HepG2 (cell line): ENCODE results near the gene CFAP61. TPM values are rescaled to one million over a fixed set of nuclear protein-coding genes. Genes with fewer than 3 reads are reported as not detected.

ENCODE experiments used
- DR1 ChIP-seq: sonication (generic); formaldehyde crosslinking; IDR thresholded peaks from 2 replicates; pipeline ENCODE4 v1.8.0; 2021; ENCODE audit warnings: mild to moderate bottlenecking, missing genetic modification reagents, inconsistent platforms
- ERF ChIP-seq: IDR thresholded peaks from 2 replicates; pipeline ENCODE4 v1.6.1; 2018; ENCODE audit warnings: missing biosample characterization, missing genetic modification reagents
- NRL ChIP-seq: sonication (generic); formaldehyde crosslinking; IDR thresholded peaks from 2 replicates; pipeline ENCODE4 v1.5.0; 2020; ENCODE audit warnings: missing genetic modification reagents, mild to moderate bottlenecking, moderate library complexity, borderline replicate concordance
- RELA ChIP-seq: sonication (generic); formaldehyde crosslinking; IDR thresholded peaks from 2 replicates; pipeline ENCODE4 v1.4.0; 2020; ENCODE audit warnings: missing genetic modification reagents
- RERE ChIP-seq: IDR thresholded peaks from 2 replicates; pipeline ENCODE4 v1.6.1; 2016; ENCODE audit warnings: low read depth, missing genetic modification reagents, missing compliant biosample characterization
- SMC3 ChIP-seq: IDR thresholded peaks from 2 replicates; pipeline ENCODE4 v1.6.1; 2011; ENCODE audit warnings: low read length, improper control_type of control experiment
- SNAI1 ChIP-seq: sonication (generic); formaldehyde crosslinking; IDR thresholded peaks from 2 replicates; pipeline ENCODE4 v1.5.0; 2020; ENCODE audit warnings: mild to moderate bottlenecking, missing genetic modification reagents, borderline replicate concordance
- SOX5 ChIP-seq: IDR thresholded peaks from 2 replicates; pipeline ENCODE4 v1.6.1; 2016; ENCODE audit warnings: borderline replicate concordance
- ZFP82 ChIP-seq: sonication (generic); formaldehyde crosslinking; IDR thresholded peaks from 2 replicates; pipeline ENCODE4 v1.5.1; 2020; ENCODE audit warnings: mild to moderate bottlenecking, missing genetic modification reagents, borderline replicate concordance
- ZFYVE20 ChIP-seq: sonication (generic); formaldehyde crosslinking; IDR thresholded peaks from 2 replicates; pipeline ENCODE4 v1.8.0; 2023; ENCODE audit warnings: low read depth, mild to moderate bottlenecking, moderate library complexity, missing genetic modification reagents, borderline replicate concordance
- ZNF136 ChIP-seq: sonication (generic); formaldehyde crosslinking; IDR thresholded peaks from 2 replicates; pipeline ENCODE4 v1.8.1; 2022; ENCODE audit warnings: low read depth, mild to moderate bottlenecking, moderate library complexity, missing genetic modification reagents
- ZNF550 ChIP-seq: sonication (generic); formaldehyde crosslinking; IDR thresholded peaks from 2 replicates; pipeline ENCODE4 v1.4.0; 2020; ENCODE audit warnings: mild to moderate bottlenecking, missing genetic modification reagents, borderline replicate concordance
- ZNF678 ChIP-seq: sonication (generic); formaldehyde crosslinking; IDR thresholded peaks from 2 replicates; pipeline ENCODE4 v1.4.0; 2020; ENCODE audit warnings: mild to moderate bottlenecking, missing genetic modification reagents
- ZNF788 ChIP-seq: sonication (generic); formaldehyde crosslinking; IDR thresholded peaks from 2 replicates; pipeline ENCODE4 v1.5.0; 2020; ENCODE audit warnings: mild to moderate bottlenecking, missing genetic modification reagents, borderline replicate concordance
- polyA plus RNA-seq, 8 experiments: library from polyadenylated mRNA; depleted of rRNA in 3 of 8; stranded (reverse) in 7 of 8; unstranded in 1 of 8; fragments of >200 nt; fragmentation: Illumina TruSeq in 4 of 8; extraction: Trizol in 4 of 8; gene quantifications; 2 replicates each; pipeline versions ENCODE4 v1.2.1 to v1.2.3, GENCODE V29; 2011 to 2016; ENCODE audit warnings: low read depth in 4 of 8, missing spikeins in 1 of 8, mixed read lengths in 1 of 8; ENCODE audit not compliant: insufficient read depth in 1 of 8
- total RNA-seq, 5 experiments: library from RNA; depleted of rRNA; stranded (reverse); fragments of >200 nt; fragmentation: Illumina TruSeq; extraction: Trizol; gene quantifications; 2 replicates each; pipeline ENCODE4 v1.2.3, GENCODE V29; 2016; ENCODE audit warnings: low read depth in 1 of 5
- TF ChIP-seq, protein P1 (sequence below): sonication (generic); formaldehyde crosslinking; IDR thresholded peaks from one replicate; pipeline ENCODE4 v1.5.1; 2020; ENCODE audit warnings: mild to moderate bottlenecking, missing genetic modification reagents; ENCODE audit errors: not compliant biosample characterization

The CFAP61 gene
- total and polyA plus RNA-seq, 2 of the 13 experiments (the other 11 are each of a cell fraction or from before 2014, with no cell fraction given): 0.27 TPM; not detected in 1

DNA sequence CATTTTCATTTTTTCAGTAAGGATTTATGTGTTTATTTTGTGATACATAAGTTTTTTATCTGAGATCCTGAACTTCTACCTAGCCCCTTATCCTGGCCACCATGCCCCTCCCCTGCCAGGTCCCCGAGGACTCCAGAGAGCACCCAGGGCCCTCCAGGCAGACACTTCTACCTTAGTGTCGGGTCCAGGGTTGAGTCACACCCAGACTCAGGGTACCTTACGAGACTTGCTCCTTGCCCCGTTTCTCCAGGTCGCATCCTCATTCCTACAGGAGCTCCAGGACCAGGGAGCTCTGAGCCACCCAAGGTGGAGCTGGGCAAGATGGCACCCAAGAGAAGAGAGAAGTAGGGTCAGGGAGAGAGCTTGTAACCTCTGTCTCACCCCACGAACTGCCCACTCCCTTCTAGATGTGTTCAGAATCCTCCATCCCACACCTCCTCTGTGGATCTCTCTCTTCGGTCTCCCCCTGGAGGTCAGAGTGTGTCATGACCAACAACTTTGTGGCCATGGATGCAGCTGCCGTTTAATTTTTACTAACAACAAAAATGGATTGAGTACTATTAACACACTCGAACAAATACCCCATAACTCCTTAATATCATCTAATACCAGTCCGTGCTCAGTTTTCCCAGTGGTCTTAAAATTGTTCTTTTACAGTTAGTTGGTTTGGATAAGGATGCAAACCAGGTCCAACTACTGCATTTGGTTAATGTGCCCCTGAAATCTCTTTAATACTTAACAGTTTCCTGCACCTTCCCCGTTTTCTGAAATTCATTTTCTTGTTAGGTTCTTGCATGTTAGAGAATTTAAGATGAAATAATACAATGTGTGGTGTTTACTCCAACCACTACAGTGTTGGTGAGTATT lies 185.0 kb downstream of the CFAP61 start (continued):
- TF ChIP-seq, protein P1, sequence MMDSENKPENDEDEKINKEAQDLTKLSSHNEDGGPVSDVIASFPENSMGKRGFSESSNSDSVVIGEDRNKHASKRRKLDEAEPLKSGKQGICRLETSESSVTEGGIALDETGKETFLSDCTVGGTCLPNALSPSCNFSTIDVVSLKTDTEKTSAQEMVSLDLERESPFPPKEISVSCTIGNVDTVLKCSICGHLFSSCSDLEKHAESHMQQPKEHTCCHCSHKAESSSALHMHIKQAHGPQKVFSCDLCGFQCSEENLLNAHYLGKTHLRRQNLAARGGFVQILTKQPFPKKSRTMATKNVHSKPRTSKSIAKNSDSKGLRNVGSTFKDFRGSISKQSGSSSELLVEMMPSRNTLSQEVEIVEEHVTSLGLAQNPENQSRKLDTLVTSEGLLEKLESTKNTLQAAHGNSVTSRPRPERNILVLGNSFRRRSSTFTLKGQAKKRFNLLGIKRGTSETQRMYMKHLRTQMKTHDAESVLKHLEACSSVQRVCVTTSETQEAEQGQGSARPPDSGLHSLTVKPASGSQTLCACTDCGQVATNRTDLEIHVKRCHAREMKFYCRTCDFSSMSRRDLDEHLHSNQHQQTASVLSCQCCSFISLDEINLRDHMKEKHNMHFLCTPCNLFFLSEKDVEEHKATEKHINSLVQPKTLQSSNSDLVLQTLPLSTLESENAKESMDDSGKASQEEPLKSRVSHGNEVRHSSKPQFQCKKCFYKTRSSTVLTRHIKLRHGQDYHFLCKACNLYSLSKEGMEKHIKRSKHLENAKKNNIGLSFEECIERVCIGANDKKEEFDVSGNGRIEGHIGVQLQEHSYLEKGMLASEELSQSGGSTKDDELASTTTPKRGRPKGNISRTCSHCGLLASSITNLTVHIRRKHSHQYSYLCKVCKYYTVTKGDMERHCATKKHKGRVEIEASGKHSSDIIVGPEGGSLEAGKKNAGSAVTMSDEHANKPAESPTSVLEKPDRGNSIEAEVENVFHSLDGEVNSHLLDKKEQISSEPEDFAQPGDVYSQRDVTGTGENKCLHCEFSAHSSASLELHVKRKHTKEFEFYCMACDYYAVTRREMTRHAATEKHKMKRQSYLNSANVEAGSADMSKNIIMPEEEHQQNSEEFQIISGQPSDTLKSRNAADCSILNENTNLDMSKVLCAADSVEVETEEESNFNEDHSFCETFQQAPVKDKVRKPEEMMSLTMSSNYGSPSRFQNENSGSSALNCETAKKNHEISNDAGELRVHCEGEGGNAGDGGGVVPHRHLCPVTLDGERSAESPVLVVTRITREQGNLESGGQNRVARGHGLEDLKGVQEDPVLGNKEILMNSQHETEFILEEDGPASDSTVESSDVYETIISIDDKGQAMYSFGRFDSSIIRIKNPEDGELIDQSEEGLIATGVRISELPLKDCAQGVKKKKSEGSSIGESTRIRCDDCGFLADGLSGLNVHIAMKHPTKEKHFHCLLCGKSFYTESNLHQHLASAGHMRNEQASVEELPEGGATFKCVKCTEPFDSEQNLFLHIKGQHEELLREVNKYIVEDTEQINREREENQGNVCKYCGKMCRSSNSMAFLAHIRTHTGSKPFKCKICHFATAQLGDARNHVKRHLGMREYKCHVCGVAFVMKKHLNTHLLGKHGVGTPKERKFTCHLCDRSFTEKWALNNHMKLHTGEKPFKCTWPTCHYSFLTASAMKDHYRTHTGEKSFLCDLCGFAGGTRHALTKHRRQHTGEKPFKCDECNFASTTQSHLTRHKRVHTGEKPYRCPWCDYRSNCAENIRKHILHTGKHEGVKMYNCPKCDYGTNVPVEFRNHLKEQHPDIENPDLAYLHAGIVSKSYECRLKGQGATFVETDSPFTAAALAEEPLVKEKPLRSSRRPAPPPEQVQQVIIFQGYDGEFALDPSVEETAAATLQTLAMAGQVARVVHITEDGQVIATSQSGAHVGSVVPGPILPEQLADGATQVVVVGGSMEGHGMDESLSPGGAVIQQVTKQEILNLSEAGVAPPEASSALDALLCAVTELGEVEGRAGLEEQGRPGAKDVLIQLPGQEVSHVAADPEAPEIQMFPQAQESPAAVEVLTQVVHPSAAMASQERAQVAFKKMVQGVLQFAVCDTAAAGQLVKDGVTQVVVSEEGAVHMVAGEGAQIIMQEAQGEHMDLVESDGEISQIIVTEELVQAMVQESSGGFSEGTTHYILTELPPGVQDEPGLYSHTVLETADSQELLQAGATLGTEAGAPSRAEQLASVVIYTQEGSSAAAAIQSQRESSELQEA (CRISPR knock-in tag): no peak
- TF ChIP-seq SNAI1 (CRISPR knock-in tag): no peak
- no peak for TF ChIP-seq DR1
- TF ChIP-seq RELA (CRISPR knock-in tag): no peak
- TF ChIP-seq ZFP82 (CRISPR knock-in tag): no peak
- no peak for TF ChIP-seq ZNF678 (CRISPR knock-in tag)
- TF ChIP-seq ERF (CRISPR knock-in tag): peak; percentile 22; the same call in 1 of the 2 replicates
- TF ChIP-seq SMC3: peak; percentile 93
- TF ChIP-seq NRL (CRISPR knock-in tag): 0 out of 2 replicates have a peak, but pooled peaks have one; percentile 32
- no peak for TF ChIP-seq SOX5
- TF ChIP-seq ZFYVE20 (CRISPR knock-in tag): no peak
- no peak for TF ChIP-seq RERE (CRISPR knock-in tag)
- TF ChIP-seq ZNF136 (CRISPR knock-in tag): no peak
- no peak for TF ChIP-seq ZNF788 (CRISPR knock-in tag)
- TF ChIP-seq ZNF550: no peak
